ENCODE measurements around the gene DCP2. TPM values are rescaled to one million over a fixed set of nuclear protein-coding genes. Genes with fewer than 3 reads are reported as not detected.

DCP2 gene
- polyA plus RNA-seq, 1 donor from 2014 or later, result 26.2 TPM

DNA sequence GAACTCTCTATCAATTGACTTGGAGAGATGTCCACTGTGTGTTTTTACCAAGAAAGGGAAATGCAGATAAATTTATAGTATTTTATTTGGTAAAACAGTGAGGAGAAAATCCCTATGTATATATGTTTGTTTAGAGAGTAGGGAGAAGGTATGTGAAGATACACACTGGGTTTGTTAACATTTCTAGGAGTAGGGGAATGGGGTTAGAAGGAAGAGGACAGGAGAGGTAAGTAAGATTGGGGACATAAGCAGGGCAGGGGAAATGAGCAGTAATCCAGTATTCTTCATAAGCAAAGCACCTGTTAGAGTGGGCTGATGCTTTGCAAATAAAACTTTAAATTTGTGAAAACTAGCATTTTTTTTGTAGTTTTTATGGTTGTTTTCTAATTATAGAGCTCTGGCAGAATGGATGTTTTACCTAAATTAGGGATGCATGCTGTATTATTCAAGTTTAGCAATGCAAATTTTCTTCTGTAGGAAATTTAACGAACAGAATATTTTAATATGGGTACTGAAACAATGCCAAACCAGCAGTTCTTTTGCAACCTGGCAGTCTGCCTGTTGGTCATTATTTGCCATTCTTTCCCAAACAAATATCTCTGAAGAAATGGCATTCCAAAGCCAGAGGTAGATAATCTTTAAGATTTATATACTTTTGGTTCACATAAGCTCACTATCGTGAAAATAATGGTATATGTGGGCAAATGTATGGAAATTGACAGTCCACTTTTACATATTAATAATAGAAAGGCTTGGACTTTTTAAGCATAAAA, 19.4 kb upstream of the DCP2 start:
- H3K9me2 ChIP-seq (ENCODE audit: insufficient read depth, low read length), result no peaks in the 10 kb centered on the region
- no peak overlapping the region for H3K4me3 ChIP-seq (ENCODE audit: low read length)
- no peaks in the 10 kb centered on the region for H3K27me3 ChIP-seq (ENCODE audit: insufficient read depth, low read depth, low read length)
- no peaks in the 10 kb centered on the region for H4K20me1 ChIP-seq (ENCODE audit: insufficient read depth)
- TF ChIP-seq MXI1 (conservative IDR thresholded peaks at IDR 0.05; ENCODE audit: poor library complexity, severe bottlenecking) (no peak), SMC3 (conservative IDR thresholded peaks at IDR 0.05; ENCODE audit: poor library complexity) (no peak), EP300 (conservative IDR thresholded peaks at IDR 0.05; ENCODE audit: poor library complexity, severe bottlenecking) (no peak), RAD21 (conservative IDR thresholded peaks at IDR 0.05) (no peak), POLR2AphosphoS5 (IDR thresholded peaks at IDR 0.05) (no peak), EZH2 (IDR thresholded peaks at IDR 0.05; ENCODE audit: borderline replicate concordance, insufficient read depth, low read length, poor library complexity, severe bottlenecking) (no peak), TAF1 (IDR thresholded peaks at IDR 0.05; ENCODE audit: low read depth) (no peak)
- TF ChIP-seq, protein P1, sequence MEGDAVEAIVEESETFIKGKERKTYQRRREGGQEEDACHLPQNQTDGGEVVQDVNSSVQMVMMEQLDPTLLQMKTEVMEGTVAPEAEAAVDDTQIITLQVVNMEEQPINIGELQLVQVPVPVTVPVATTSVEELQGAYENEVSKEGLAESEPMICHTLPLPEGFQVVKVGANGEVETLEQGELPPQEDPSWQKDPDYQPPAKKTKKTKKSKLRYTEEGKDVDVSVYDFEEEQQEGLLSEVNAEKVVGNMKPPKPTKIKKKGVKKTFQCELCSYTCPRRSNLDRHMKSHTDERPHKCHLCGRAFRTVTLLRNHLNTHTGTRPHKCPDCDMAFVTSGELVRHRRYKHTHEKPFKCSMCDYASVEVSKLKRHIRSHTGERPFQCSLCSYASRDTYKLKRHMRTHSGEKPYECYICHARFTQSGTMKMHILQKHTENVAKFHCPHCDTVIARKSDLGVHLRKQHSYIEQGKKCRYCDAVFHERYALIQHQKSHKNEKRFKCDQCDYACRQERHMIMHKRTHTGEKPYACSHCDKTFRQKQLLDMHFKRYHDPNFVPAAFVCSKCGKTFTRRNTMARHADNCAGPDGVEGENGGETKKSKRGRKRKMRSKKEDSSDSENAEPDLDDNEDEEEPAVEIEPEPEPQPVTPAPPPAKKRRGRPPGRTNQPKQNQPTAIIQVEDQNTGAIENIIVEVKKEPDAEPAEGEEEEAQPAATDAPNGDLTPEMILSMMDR (IDR thresholded peaks at IDR 0.05; ENCODE audit: poor library complexity, severe bottlenecking), result no peak
- TF ChIP-seq, protein P2, sequence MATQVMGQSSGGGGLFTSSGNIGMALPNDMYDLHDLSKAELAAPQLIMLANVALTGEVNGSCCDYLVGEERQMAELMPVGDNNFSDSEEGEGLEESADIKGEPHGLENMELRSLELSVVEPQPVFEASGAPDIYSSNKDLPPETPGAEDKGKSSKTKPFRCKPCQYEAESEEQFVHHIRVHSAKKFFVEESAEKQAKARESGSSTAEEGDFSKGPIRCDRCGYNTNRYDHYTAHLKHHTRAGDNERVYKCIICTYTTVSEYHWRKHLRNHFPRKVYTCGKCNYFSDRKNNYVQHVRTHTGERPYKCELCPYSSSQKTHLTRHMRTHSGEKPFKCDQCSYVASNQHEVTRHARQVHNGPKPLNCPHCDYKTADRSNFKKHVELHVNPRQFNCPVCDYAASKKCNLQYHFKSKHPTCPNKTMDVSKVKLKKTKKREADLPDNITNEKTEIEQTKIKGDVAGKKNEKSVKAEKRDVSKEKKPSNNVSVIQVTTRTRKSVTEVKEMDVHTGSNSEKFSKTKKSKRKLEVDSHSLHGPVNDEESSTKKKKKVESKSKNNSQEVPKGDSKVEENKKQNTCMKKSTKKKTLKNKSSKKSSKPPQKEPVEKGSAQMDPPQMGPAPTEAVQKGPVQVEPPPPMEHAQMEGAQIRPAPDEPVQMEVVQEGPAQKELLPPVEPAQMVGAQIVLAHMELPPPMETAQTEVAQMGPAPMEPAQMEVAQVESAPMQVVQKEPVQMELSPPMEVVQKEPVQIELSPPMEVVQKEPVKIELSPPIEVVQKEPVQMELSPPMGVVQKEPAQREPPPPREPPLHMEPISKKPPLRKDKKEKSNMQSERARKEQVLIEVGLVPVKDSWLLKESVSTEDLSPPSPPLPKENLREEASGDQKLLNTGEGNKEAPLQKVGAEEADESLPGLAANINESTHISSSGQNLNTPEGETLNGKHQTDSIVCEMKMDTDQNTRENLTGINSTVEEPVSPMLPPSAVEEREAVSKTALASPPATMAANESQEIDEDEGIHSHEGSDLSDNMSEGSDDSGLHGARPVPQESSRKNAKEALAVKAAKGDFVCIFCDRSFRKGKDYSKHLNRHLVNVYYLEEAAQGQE (IDR thresholded peaks at IDR 0.05; ENCODE audit: borderline replicate concordance), result no peak
- no peak overlapping the region for H3K9ac ChIP-seq (ENCODE audit: low read length)
- H3K79me2 ChIP-seq (replicated peaks; ENCODE audit: insufficient read depth, low read length), result no peaks in the 10 kb centered on the region
- no peaks in the 10 kb centered on the region for H3F3A ChIP-seq (ENCODE audit: insufficient read depth, low read length, poor library complexity, severe bottlenecking)
- no peaks in the 10 kb centered on the region for H3K36me3 ChIP-seq (ENCODE audit: insufficient read depth, low read length)
- H2AFZ ChIP-seq (ENCODE audit: low read depth, low read length), result no peak overlapping the region
- H3K4me2 ChIP-seq (ENCODE audit: low read length), result no peak overlapping the region
- no peaks in the 10 kb centered on the region for H3K9me3 ChIP-seq (ENCODE audit: low read length)
- no peak overlapping the region for H3K27ac ChIP-seq (ENCODE audit: low read length)

GRCh38 chr5:112958093-112959088, 18.2 kb upstream of the DCP2 start:
- Histone ChIP-seq H3K27me3 (ENCODE audit: insufficient read depth, low read depth, low read length) (no peaks in the 10 kb centered on the region), H3K9me2 (ENCODE audit: insufficient read depth, low read length) (no peaks in the 10 kb centered on the region), H3K27ac (ENCODE audit: low read length) (no peak overlapping the region), H4K20me1 (ENCODE audit: insufficient read depth) (no peaks in the 10 kb centered on the region), H3F3A (ENCODE audit: insufficient read depth, low read length, poor library complexity, severe bottlenecking) (no peaks in the 10 kb centered on the region), H2AFZ (ENCODE audit: low read depth, low read length) (no peak overlapping the region), H3K4me3 (ENCODE audit: low read length) (no peak overlapping the region), H3K36me3 (ENCODE audit: insufficient read depth, low read length) (no peaks in the 10 kb centered on the region), H3K9me3 (ENCODE audit: low read length) (no peaks in the 10 kb centered on the region), H3K4me2 (ENCODE audit: low read length) (no peak overlapping the region), H3K79me2 (replicated peaks; ENCODE audit: insufficient read depth, low read length) (no peaks in the 10 kb centered on the region), H3K9ac (ENCODE audit: low read length) (no peak overlapping the region)
- no peak for TF ChIP-seq EZH2 (IDR thresholded peaks at IDR 0.05; ENCODE audit: borderline replicate concordance, insufficient read depth, low read length, poor library complexity, severe bottlenecking)
- no peak for TF ChIP-seq TAF1 (IDR thresholded peaks at IDR 0.05; ENCODE audit: low read depth)
- no peak for TF ChIP-seq EP300 (conservative IDR thresholded peaks at IDR 0.05; ENCODE audit: poor library complexity, severe bottlenecking)
- no peak for TF ChIP-seq RAD21 (conservative IDR thresholded peaks at IDR 0.05)
- TF ChIP-seq, protein P1 (IDR thresholded peaks at IDR 0.05; ENCODE audit: poor library complexity, severe bottlenecking), result no peak
- TF ChIP-seq POLR2AphosphoS5 (IDR thresholded peaks at IDR 0.05), result no peak
- no peak for TF ChIP-seq MXI1 (conservative IDR thresholded peaks at IDR 0.05; ENCODE audit: poor library complexity, severe bottlenecking)
- TF ChIP-seq, protein P2 (IDR thresholded peaks at IDR 0.05; ENCODE audit: borderline replicate concordance), result no peak
- no peak for TF ChIP-seq SMC3 (conservative IDR thresholded peaks at IDR 0.05; ENCODE audit: poor library complexity)

Data from neural cell (in vitro differentiated cells).